ENCODE measurements around the gene GABBR2.

Gene GABBR2

GRCh38 chr9:98449871-98450270 is 258.9 kb downstream of the GABBR2 start:
- TF ChIP-seq EZH2phosphoT487 (IDR thresholded peaks at IDR 0.05; ENCODE audit: low read depth): no peak
- TF ChIP-seq, protein P1, sequence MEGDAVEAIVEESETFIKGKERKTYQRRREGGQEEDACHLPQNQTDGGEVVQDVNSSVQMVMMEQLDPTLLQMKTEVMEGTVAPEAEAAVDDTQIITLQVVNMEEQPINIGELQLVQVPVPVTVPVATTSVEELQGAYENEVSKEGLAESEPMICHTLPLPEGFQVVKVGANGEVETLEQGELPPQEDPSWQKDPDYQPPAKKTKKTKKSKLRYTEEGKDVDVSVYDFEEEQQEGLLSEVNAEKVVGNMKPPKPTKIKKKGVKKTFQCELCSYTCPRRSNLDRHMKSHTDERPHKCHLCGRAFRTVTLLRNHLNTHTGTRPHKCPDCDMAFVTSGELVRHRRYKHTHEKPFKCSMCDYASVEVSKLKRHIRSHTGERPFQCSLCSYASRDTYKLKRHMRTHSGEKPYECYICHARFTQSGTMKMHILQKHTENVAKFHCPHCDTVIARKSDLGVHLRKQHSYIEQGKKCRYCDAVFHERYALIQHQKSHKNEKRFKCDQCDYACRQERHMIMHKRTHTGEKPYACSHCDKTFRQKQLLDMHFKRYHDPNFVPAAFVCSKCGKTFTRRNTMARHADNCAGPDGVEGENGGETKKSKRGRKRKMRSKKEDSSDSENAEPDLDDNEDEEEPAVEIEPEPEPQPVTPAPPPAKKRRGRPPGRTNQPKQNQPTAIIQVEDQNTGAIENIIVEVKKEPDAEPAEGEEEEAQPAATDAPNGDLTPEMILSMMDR (IDR thresholded peaks at IDR 0.05; ENCODE audit: low read depth, low read length): no peak
- no peaks in the 10 kb centered on the region for H3K4me1 ChIP-seq (ENCODE audit: low read length)
- H3K9me3 ChIP-seq (ENCODE audit: insufficient read depth, low read length): no peaks in the 10 kb centered on the region
- no peak overlapping the region for H3K4me3 ChIP-seq (ENCODE audit: low read length)
- no peak overlapping the region for H3K27ac ChIP-seq (ENCODE audit: low read length)
- peaks cover 13% of the 10 kb centered on the region for H3K27me3 ChIP-seq (ENCODE audit: low read depth, low read length)
- H3K9ac ChIP-seq (ENCODE audit: low read length): no peak overlapping the region
- H3K79me2 ChIP-seq (ENCODE audit: low read length): no peaks in the 10 kb centered on the region
- H3K4me2 ChIP-seq (ENCODE audit: low read length): no peak overlapping the region
- H2AFZ ChIP-seq (ENCODE audit: low read depth, low read length): no peak overlapping the region
- no peaks in the 10 kb centered on the region for H3K36me3 ChIP-seq (replicated peaks; ENCODE audit: low read depth, low read length)
- no peaks in the 10 kb centered on the region for H4K20me1 ChIP-seq (ENCODE audit: insufficient read depth, low read length)

DNA sequence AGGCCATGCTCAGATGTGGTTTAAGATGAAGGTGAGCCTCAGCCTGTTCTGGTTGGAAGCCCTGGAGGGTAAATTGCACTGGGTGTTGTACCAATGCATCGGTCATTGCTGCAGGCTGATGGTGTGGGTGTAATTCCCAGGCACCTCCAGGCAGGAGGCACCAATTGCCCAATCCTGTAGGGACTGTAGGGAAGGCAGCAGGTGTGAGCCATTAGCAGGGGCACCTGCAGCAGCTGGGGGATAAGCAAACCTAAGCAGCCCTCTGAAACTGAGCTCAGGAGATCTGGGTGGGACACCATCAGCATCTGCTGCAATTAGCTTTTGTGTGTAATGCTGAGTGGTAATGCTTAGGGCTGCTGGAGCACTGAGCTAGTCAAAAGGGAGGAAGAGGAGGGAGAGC is 263.2 kb downstream of the GABBR2 start:
- Histone ChIP-seq H4K20me1 (ENCODE audit: insufficient read depth, low read length) (no peaks in the 10 kb centered on the region), H3K4me1 (ENCODE audit: low read length) (no peaks in the 10 kb centered on the region), H2AFZ (ENCODE audit: low read depth, low read length) (no peak overlapping the region), H3K36me3 (replicated peaks; ENCODE audit: low read depth, low read length) (no peaks in the 10 kb centered on the region), H3K9me3 (ENCODE audit: insufficient read depth, low read length) (no peaks in the 10 kb centered on the region), H3K27ac (ENCODE audit: low read length) (no peak overlapping the region), H3K9ac (ENCODE audit: low read length) (no peak overlapping the region), H3K27me3 (ENCODE audit: low read depth, low read length) (peaks cover 21% of the 10 kb centered on the region), H3K79me2 (ENCODE audit: low read length) (no peaks in the 10 kb centered on the region), H3K4me2 (ENCODE audit: low read length) (no peak overlapping the region), H3K4me3 (ENCODE audit: low read length) (no peak overlapping the region)
- TF ChIP-seq, protein P1 (IDR thresholded peaks at IDR 0.05; ENCODE audit: low read depth, low read length): no peak
- TF ChIP-seq EZH2phosphoT487 (IDR thresholded peaks at IDR 0.05; ENCODE audit: low read depth): no peak

DNA sequence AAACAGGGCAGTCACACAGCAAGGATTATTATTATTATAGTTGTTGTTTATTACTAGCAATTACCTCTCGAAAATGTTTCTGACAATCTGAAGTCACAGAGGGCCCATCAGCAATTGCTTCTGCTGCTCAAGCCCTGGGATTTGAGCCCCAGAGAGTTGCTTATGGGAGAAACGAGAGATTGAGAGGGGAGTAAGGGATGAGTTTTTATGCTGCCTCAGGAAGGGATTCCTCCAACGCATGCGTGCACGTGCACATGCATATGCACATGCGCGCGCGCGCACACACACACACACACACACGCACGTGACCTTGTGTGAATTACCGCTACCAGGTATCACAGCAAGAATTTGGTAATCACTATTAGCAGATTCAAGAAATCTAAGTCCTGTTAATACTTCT is 264.1 kb downstream of the GABBR2 start:
- Histone ChIP-seq H3K79me2 (ENCODE audit: low read length) (no peaks in the 10 kb centered on the region), H3K27ac (ENCODE audit: low read length) (no peak overlapping the region), H3K36me3 (replicated peaks; ENCODE audit: low read depth, low read length) (no peaks in the 10 kb centered on the region), H3K4me1 (ENCODE audit: low read length) (no peaks in the 10 kb centered on the region), H3K4me2 (ENCODE audit: low read length) (no peak overlapping the region), H4K20me1 (ENCODE audit: insufficient read depth, low read length) (no peaks in the 10 kb centered on the region), H3K9me3 (ENCODE audit: insufficient read depth, low read length) (no peaks in the 10 kb centered on the region), H2AFZ (ENCODE audit: low read depth, low read length) (no peak overlapping the region), H3K4me3 (ENCODE audit: low read length) (no peak overlapping the region), H3K9ac (ENCODE audit: low read length) (no peak overlapping the region), H3K27me3 (ENCODE audit: low read depth, low read length) (peaks cover 30% of the 10 kb centered on the region)
- TF ChIP-seq EZH2phosphoT487 (IDR thresholded peaks at IDR 0.05; ENCODE audit: low read depth): no peak
- TF ChIP-seq, protein P1 (IDR thresholded peaks at IDR 0.05; ENCODE audit: low read depth, low read length): no peak

DNA sequence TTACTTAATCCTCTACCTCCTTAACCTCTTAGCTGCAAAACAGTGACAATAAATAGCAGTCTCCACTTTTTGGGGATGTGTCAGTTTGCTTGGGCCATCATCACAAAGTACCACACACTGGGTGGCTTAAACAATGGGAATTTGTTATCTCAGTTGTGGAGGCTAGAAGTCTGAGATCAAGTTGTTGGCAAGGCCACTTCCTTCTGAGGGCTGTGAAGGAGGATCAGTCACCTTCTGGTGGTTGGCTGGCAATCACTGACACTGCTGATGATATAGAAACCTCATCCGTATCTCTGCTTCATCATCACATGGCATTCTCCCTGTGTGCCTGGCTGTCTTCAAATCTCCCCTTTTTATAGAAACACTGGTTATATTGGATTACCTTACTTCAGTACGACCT is 266.2 kb downstream of the GABBR2 start:
- no peak overlapping the region for H3K9ac ChIP-seq (ENCODE audit: low read length)
- no peak overlapping the region for H3K4me2 ChIP-seq (ENCODE audit: low read length)
- H3K4me1 ChIP-seq (ENCODE audit: low read length): no peaks in the 10 kb centered on the region
- H3K79me2 ChIP-seq (ENCODE audit: low read length): no peaks in the 10 kb centered on the region
- no peak overlapping the region for H3K4me3 ChIP-seq (ENCODE audit: low read length)
- no peaks in the 10 kb centered on the region for H4K20me1 ChIP-seq (ENCODE audit: insufficient read depth, low read length)
- TF ChIP-seq, protein P1 (IDR thresholded peaks at IDR 0.05; ENCODE audit: low read depth, low read length): no peak
- TF ChIP-seq EZH2phosphoT487 (IDR thresholded peaks at IDR 0.05; ENCODE audit: low read depth): no peak
- H2AFZ ChIP-seq (ENCODE audit: low read depth, low read length): no peak overlapping the region
- H3K9me3 ChIP-seq (ENCODE audit: insufficient read depth, low read length): no peaks in the 10 kb centered on the region
- H3K36me3 ChIP-seq (replicated peaks; ENCODE audit: low read depth, low read length): no peaks in the 10 kb centered on the region
- H3K27ac ChIP-seq (ENCODE audit: low read length): no peak overlapping the region
- peaks cover 38% of the 10 kb centered on the region for H3K27me3 ChIP-seq (ENCODE audit: low read depth, low read length)

Measured in OCI-LY3 (cell line).